Activated CD8-positive, alpha-beta memory T cell treated with anti-CD3 and anti-CD28 coated beads, Interleukin-2, amount 50 U/mL, for 1 hour (primary cell): ENCODE measurements around the gene TRIM15.

ENCODE experiments used
- DNase-seq: peaks from one replicate; pipeline ENCODE4 v3.0.0-alpha.2; 2020; ENCODE audit errors: extremely low read depth

The TRIM15 gene

GRCh38 chr6:30145818-30146217 is 17.5 kb upstream of the TRIM15 start:
- no peak for DNase-seq

GRCh38 chr6:30147096-30147495 is 16.2 kb upstream of the TRIM15 start:
- no peak for DNase-seq

GRCh38 chr6:30149234-30149633 is 14.1 kb upstream of the TRIM15 start:
- no peak for DNase-seq

- DNase-seq = no peak
Observed at GRCh38 chr6:30149858-30150550, 13.3 kb upstream of the TRIM15 start.

- no peak for DNase-seq
Observed at GRCh38 chr6:30150671-30151395, 12.5 kb upstream of the TRIM15 start.

GRCh38 chr6:30151580-30151979 is 11.8 kb upstream of the TRIM15 start:
- no peak for DNase-seq

- DNase-seq = no peak
Observed at GRCh38 chr6:30152016-30152673, 11.2 kb upstream of the TRIM15 start.

GRCh38 chr6:30152910-30153610 is 10.3 kb upstream of the TRIM15 start:
- no peak for DNase-seq

- DNase-seq = no peak
Observed at GRCh38 chr6:30154061-30154460, 9.3 kb upstream of the TRIM15 start.

GRCh38 chr6:30154709-30155519 is 8.4 kb upstream of the TRIM15 start:
- DNase-seq = no peak

- DNase-seq = no peak
Observed at GRCh38 chr6:30155520-30156261, 7.7 kb upstream of the TRIM15 start.

GRCh38 chr6:30156262-30156599 is 7.1 kb upstream of the TRIM15 start:
- no peak for DNase-seq

- DNase-seq = no peak
Observed at GRCh38 chr6:30156774-30157173, 6.6 kb upstream of the TRIM15 start.

- no peak for DNase-seq
Observed at GRCh38 chr6:30157581-30157980, 5.8 kb upstream of the TRIM15 start.

- no peak for DNase-seq
Observed at GRCh38 chr6:30157999-30158398, 5.3 kb upstream of the TRIM15 start.

- no peak for DNase-seq
Observed at GRCh38 chr6:30158475-30159040, 4.8 kb upstream of the TRIM15 start.

- DNase-seq = no peak
Observed at GRCh38 chr6:30160008-30160784, 3.1 kb upstream of the TRIM15 start.

- DNase-seq = no peak
Observed at GRCh38 chr6:30160785-30161531, 2.4 kb upstream of the TRIM15 start, which contains the start of gene TRIM10. TSS of gene TRIM10 (minus strand) at chr6:30161211. CDS start at chr6:30160858, 353 bp downstream.
